ENCODE results near the gene SLC2A9.

SLC2A9 gene

GRCh38 chr4:10033191-10033881, 12.0 kb upstream of the SLC2A9 start:
- CTCF ChIA-PET = no interaction called here
- TF ChIP-seq FOXM1 (IDR thresholded peaks at IDR 0.05; ENCODE audit: borderline replicate concordance) (no peak), NFRKB (IDR thresholded peaks at IDR 0.05) (no peak), LEF1 (IDR thresholded peaks at IDR 0.05; ENCODE audit: borderline replicate concordance) (no peak), FOXK2 (IDR thresholded peaks at IDR 0.05) (no peak)
- POLR2A ChIA-PET = no interaction called here
- no peak for DNase-seq (ENCODE audit: extremely low spot score)

- POLR2A ChIA-PET = no interaction called here
- TF ChIP-seq PKNOX1 (IDR thresholded peaks at IDR 0.05) = no peak
- no peak for TF ChIP-seq SP1 (IDR thresholded peaks at IDR 0.05)
- TF ChIP-seq SUZ12 (IDR thresholded peaks at IDR 0.05) = no peak
- TF ChIP-seq LEF1 (IDR thresholded peaks at IDR 0.05; ENCODE audit: borderline replicate concordance) = no peak
- CTCF ChIA-PET = no interaction called here
- DNase-seq (ENCODE audit: extremely low spot score) = no peak
Observed at GRCh38 chr4:10032625-10033024, 11.3 kb upstream of the SLC2A9 start.

- ChIA-PET CTCF (interaction anchor here (0.5 kb wide), 1 partner anchor 856 kb away, joined by 6 read pairs; no protein-coding TSS in a partner anchor), POLR2A (no interaction called here)
- TF ChIP-seq NFRKB (IDR thresholded peaks at IDR 0.05) (no peak), FOXM1 (IDR thresholded peaks at IDR 0.05; ENCODE audit: borderline replicate concordance) (no peak), PKNOX1 (IDR thresholded peaks at IDR 0.05) (no peak), CTBP1 (IDR thresholded peaks at IDR 0.05; ENCODE audit: borderline replicate concordance) (no peak), SUZ12 (IDR thresholded peaks at IDR 0.05) (no peak), L3MBTL2 (conservative IDR thresholded peaks at IDR 0.05) (no peak)
- DNase-seq (ENCODE audit: extremely low spot score) = no peak
Observed at GRCh38 chr4:10031668-10032590, 10.6 kb upstream of the SLC2A9 start.

GRCh38 chr4:10030972-10031667, 9.8 kb upstream of the SLC2A9 start:
- POLR2A ChIA-PET = no interaction called here
- TF ChIP-seq HDGF (IDR thresholded peaks at IDR 0.05; ENCODE audit: borderline replicate concordance) (no peak), PKNOX1 (IDR thresholded peaks at IDR 0.05) (no peak), NFRKB (IDR thresholded peaks at IDR 0.05) (no peak), TARDBP (IDR thresholded peaks at IDR 0.05) (no peak), ZNF384 (IDR thresholded peaks at IDR 0.05) (no peak), ARNT (IDR thresholded peaks at IDR 0.05) (no peak), L3MBTL2 (conservative IDR thresholded peaks at IDR 0.05) (no peak), FOXK2 (IDR thresholded peaks at IDR 0.05) (no peak), FOXM1 (IDR thresholded peaks at IDR 0.05; ENCODE audit: borderline replicate concordance) (no peak), BHLHE40 (IDR thresholded peaks at IDR 0.05; ENCODE audit: borderline replicate concordance) (no peak), CTBP1 (IDR thresholded peaks at IDR 0.05; ENCODE audit: borderline replicate concordance) (no peak), SP1 (IDR thresholded peaks at IDR 0.05) (no peak), ELF4 (IDR thresholded peaks at IDR 0.05) (no peak), LEF1 (IDR thresholded peaks at IDR 0.05; ENCODE audit: borderline replicate concordance) (no peak), FOXA1 (IDR thresholded peaks at IDR 0.05) (no peak), SUZ12 (IDR thresholded peaks at IDR 0.05) (no peak)
- DNase-seq (ENCODE audit: extremely low spot score) = no peak
- CTCF ChIA-PET = interaction anchor here (0.5 kb wide), 1 partner anchor 857 kb away, joined by 6 read pairs; no protein-coding TSS in a partner anchor

- no peak for DNase-seq (ENCODE audit: extremely low spot score)
- ChIA-PET CTCF (no interaction called here), POLR2A (no interaction called here)
- TF ChIP-seq ELF4 (IDR thresholded peaks at IDR 0.05) (no peak), TARDBP (IDR thresholded peaks at IDR 0.05) (no peak), CTBP1 (IDR thresholded peaks at IDR 0.05; ENCODE audit: borderline replicate concordance) (no peak), L3MBTL2 (conservative IDR thresholded peaks at IDR 0.05) (no peak), ZNF384 (IDR thresholded peaks at IDR 0.05) (no peak), HDGF (IDR thresholded peaks at IDR 0.05; ENCODE audit: borderline replicate concordance) (no peak)
Observed at GRCh38 chr4:10029403-10029802, 8.1 kb upstream of the SLC2A9 start.

- ChIA-PET POLR2A (no interaction called here), CTCF (interaction anchor here (0.6 kb wide), 1 partner anchor 302 kb away, joined by 4 read pairs; no protein-coding TSS in a partner anchor)
- TF ChIP-seq BHLHE40 (IDR thresholded peaks at IDR 0.05; ENCODE audit: borderline replicate concordance) (no peak), FOXK2 (IDR thresholded peaks at IDR 0.05) (no peak), SP1 (IDR thresholded peaks at IDR 0.05) (no peak), HDGF (IDR thresholded peaks at IDR 0.05; ENCODE audit: borderline replicate concordance) (no peak), FOXM1 (IDR thresholded peaks at IDR 0.05; ENCODE audit: borderline replicate concordance) (no peak), L3MBTL2 (conservative IDR thresholded peaks at IDR 0.05) (no peak), FOXA1 (IDR thresholded peaks at IDR 0.05) (no peak), ZNF384 (IDR thresholded peaks at IDR 0.05) (no peak), ELF4 (IDR thresholded peaks at IDR 0.05) (no peak), TARDBP (IDR thresholded peaks at IDR 0.05) (no peak), NFRKB (IDR thresholded peaks at IDR 0.05) (no peak), LEF1 (IDR thresholded peaks at IDR 0.05; ENCODE audit: borderline replicate concordance) (no peak), CTBP1 (IDR thresholded peaks at IDR 0.05; ENCODE audit: borderline replicate concordance) (no peak), ARNT (IDR thresholded peaks at IDR 0.05) (no peak), PKNOX1 (IDR thresholded peaks at IDR 0.05) (no peak), SUZ12 (IDR thresholded peaks at IDR 0.05) (no peak)
- DNase-seq (ENCODE audit: extremely low spot score) = no peak
Observed at GRCh38 chr4:10028910-10029309, 7.6 kb upstream of the SLC2A9 start.
